Calu3 (cell line): Measurements from ENCODE around the gene KCP. TPM values are rescaled to one million over a fixed set of nuclear protein-coding genes. Genes with fewer than 3 reads are reported as not detected.

ENCODE experiments used
- BruUV-seq: library from RNA; stranded (reverse); fragments of 400-500 nt; replicated peaks from 2 replicates; lab custom pipeline; 2021; lab: Mats Ljungman, UMichigan
- CTCF ChIA-PET: fragments of 300-600 bp; sonication (Branson Sonifier 250); formaldehyde crosslinking; loops from one replicate; lab custom pipeline; 2022; ENCODE audit warnings: antibody characterized with exemption; lab: Charles Lee
- DNase-seq: peaks from one replicate; pipeline ENCODE4 v3.0.0; 2022
- H3K27ac Mint-ChIP-seq: one replicate; pipeline ENCODE4 v1.8.0; 2022; ENCODE audit warnings: mixed read lengths; ENCODE audit not compliant: unreplicated experiment
- H3K27me3 Mint-ChIP-seq: one replicate; pipeline ENCODE4 v1.8.0; 2022; ENCODE audit warnings: mixed read lengths; ENCODE audit not compliant: unreplicated experiment
- H3K36me3 Mint-ChIP-seq: one replicate; pipeline ENCODE4 v1.8.0; 2022; ENCODE audit warnings: mild to moderate bottlenecking, moderate library complexity, mixed read lengths; ENCODE audit not compliant: insufficient read depth, unreplicated experiment
- H3K4me1 Mint-ChIP-seq: one replicate; pipeline ENCODE4 v1.8.0; 2022; ENCODE audit warnings: mild to moderate bottlenecking, low read depth, mixed read lengths; ENCODE audit not compliant: unreplicated experiment
- H3K4me3 Mint-ChIP-seq: one replicate; pipeline ENCODE4 v1.8.0; 2022; ENCODE audit warnings: mild to moderate bottlenecking, low read depth, moderate library complexity, mixed read lengths; ENCODE audit not compliant: unreplicated experiment
- H3K9me3 Mint-ChIP-seq: one replicate; pipeline ENCODE4 v1.8.0; 2022; ENCODE audit warnings: low read depth, mixed read lengths; ENCODE audit not compliant: unreplicated experiment
- CTCF ChIP-seq: fragments of 200-600 bp; IDR thresholded peaks from one replicate; pipeline ENCODE4 v1.8.0; 2022; ENCODE audit warnings: antibody characterized with exemption; ENCODE audit not compliant: unreplicated experiment
- intact Hi-C: fragments of 100-400 bp; cut with micrococcal nuclease; formaldehyde crosslinking; loops from one replicate; pipeline ENCODE4 v1.10.0; 2022; ENCODE audit not compliant: unreplicated experiment
- total RNA-seq: library from RNA; stranded (reverse); gene quantifications from 2 replicates; pipeline ENCODE4 v1.2.3, GENCODE V29; 2022

The KCP gene
- total RNA-seq, 1 experiment from 2014 or later = 6.8 TPM

GRCh38 chr7:128909625-128910568 is 612 bp downstream of the KCP start:
- peaks cover 64% of the 10 kb centered on the region for H3K27me3 Mint-ChIP-seq
- H3K9me3 Mint-ChIP-seq = no peaks in the 10 kb centered on the region
- H3K4me1 Mint-ChIP-seq = peaks cover 25% of the 10 kb centered on the region
- CTCF ChIA-PET = interaction anchor here (0.7 to 1.2 kb wide), 2 partner anchors 48 to 173 kb away, joined by 3 to 6 read pairs; no protein-coding TSS in a partner anchor
- no TSS peak for BruUV-seq
- no peak for TF ChIP-seq CTCF
- peak overlapping the region; percentile 45 for H3K4me3 Mint-ChIP-seq
- DNase-seq = no peak
- H3K27ac Mint-ChIP-seq = no peak overlapping the region
- H3K36me3 Mint-ChIP-seq = no peaks in the 10 kb centered on the region
- intact Hi-C loops = no loop called here

- BruUV-seq = no TSS peak
- Mint-ChIP-seq H3K4me3 (no peak overlapping the region), H3K36me3 (no peaks in the 10 kb centered on the region), H3K4me1 (peaks cover 31% of the 10 kb centered on the region), H3K9me3 (no peaks in the 10 kb centered on the region), H3K27me3 (peaks cover 55% of the 10 kb centered on the region), H3K27ac (no peak overlapping the region)
- CTCF ChIA-PET = interaction anchor here (0.7 kb wide), 1 partner anchor 182 kb away, joined by 3 read pairs; no protein-coding TSS in a partner anchor
- no peak for TF ChIP-seq CTCF
- intact Hi-C loops = no loop called here
- no peak for DNase-seq
Measured at GRCh38 chr7:128908750-128909624, 1.5 kb downstream of the KCP start.

DNA sequence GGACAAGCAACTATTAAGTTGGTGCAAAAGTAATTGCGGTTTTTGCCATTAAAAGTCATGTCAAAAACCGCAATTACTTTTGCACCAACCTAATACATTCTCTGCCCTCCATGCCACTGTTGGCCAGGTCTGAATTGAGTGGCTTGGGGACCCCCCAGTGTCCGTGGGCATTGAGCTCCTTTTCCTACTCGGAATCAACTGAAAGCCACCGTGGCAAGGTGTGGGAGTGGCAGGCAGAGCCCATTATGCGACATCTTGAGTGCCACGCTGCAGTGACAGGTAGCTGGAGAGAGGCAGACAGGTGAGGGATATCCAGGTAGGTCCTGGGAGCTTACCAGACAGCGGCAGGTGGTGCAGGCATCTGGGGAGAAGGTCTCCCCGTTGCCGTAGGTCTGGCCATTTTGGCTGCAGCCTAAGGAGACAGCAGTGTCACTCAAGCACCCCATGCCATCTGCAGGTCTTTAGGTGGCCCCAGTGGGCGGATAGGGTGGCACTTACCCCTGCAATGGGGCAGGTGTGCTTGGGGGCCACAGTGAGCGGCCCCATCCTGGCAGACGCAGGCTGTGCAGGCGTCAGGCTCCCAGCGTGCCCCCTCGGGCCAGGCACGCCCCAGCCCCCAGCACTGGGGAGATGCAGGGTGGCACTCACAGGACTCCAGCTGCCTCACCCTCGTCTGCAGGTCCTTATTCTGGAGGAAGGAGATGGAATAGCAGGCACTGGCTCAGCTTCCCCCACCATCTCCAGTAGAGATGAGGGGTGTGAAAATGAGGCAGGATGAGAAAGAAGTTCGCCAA is 3.5 kb downstream of the KCP start:
- intact Hi-C loops = no loop called here
- Mint-ChIP-seq H3K27me3 (peaks cover 47% of the 10 kb centered on the region), H3K4me1 (peaks cover 44% of the 10 kb centered on the region), H3K9me3 (no peaks in the 10 kb centered on the region), H3K27ac (no peak overlapping the region), H3K36me3 (peaks cover under 1% of the 10 kb centered on the region), H3K4me3 (no peak overlapping the region)
- CTCF ChIA-PET = no interaction called here
- no peak for DNase-seq
- no TSS peak for BruUV-seq
- no peak for TF ChIP-seq CTCF
